ENCODE results near the gene TPSD1. TPM values are rescaled to one million over a fixed set of nuclear protein-coding genes. Genes with fewer than 3 reads are reported as not detected.
A peak's percentile ranks its signal among the peaks of the same experiment; 100 is the strongest.

TPSD1 gene
- total and polyA plus RNA-seq, 9 of the 15 experiments (the other 6 are each of a cell fraction or from before 2014, with no cell fraction given) = not detected

- TF ChIP-seq YY1 (IDR thresholded peaks at IDR 0.05; ENCODE audit: borderline replicate concordance in 1 of 3, control insufficient read depth in 1 of 3, extremely low read depth in 1 of 3, insufficient read depth in 3 of 3, insufficient read length in 1 of 3, insufficient replicate concordance in 2 of 3, low read depth in 1 of 3, low read length in 2 of 3) (peak in 2 of 3 experiments; percentile 44 to 59), C11orf30 (IDR thresholded peaks at IDR 0.05; ENCODE audit: low read depth) (no peak), EZH2 (IDR thresholded peaks at IDR 0.05; ENCODE audit: borderline replicate concordance, low read depth, low read length) (no peak), CXXC5 (CRISPR knock-in tag; IDR thresholded peaks at IDR 0.05) (peak; percentile 30; the same call in 1 of the 2 replicates), ZNF134 (CRISPR knock-in tag; conservative IDR thresholded peaks at IDR 0.05) (no peak), COPS2 (conservative IDR thresholded peaks at IDR 0.05) (no peak), UBTF (IDR thresholded peaks at IDR 0.05; ENCODE audit: borderline replicate concordance in 1 of 2, low read depth in 2 of 2, low read length in 2 of 2) (0 out of 4 replicates have a peak, but pooled peaks of 1 of the 2 experiments have one; percentile 57), RBBP5 (IDR thresholded peaks at IDR 0.05; ENCODE audit: borderline replicate concordance, insufficient read depth, low read length, poor library complexity, severe bottlenecking) (no peak), ZNF143 (CRISPR knock-in tag; IDR thresholded peaks at IDR 0.05) (no peak), PCBP1 (IDR thresholded peaks at IDR 0.05; ENCODE audit: low read depth, low read length, poor library complexity, severe bottlenecking) (no peak), KLF16 (IDR thresholded peaks at IDR 0.05) (0 out of 2 replicates have a peak, but pooled peaks have one; percentile 15), NFYB (IDR thresholded peaks at IDR 0.05; ENCODE audit: extremely low read depth, insufficient read length) (no peak), ZC3H11A (IDR thresholded peaks at IDR 0.05; ENCODE audit: low read depth, low read length) (no peak), AFF1 (IDR thresholded peaks at IDR 0.05; ENCODE audit: low read depth in 1 of 2, partially characterized antibody in 2 of 2) (no peak), KAT2B (IDR thresholded peaks at IDR 0.05; ENCODE audit: low read depth, low read length) (no peak), TRIM25 (IDR thresholded peaks at IDR 0.05; ENCODE audit: borderline replicate concordance) (no peak)
Observed at GRCh38 chr16:1300664-1301476, 45.0 kb downstream of the TPSD1 start (continued).
